GM04504 (cell line): Measurements from ENCODE around the gene B3GALT5.
"Not testable (repeated sequence)": the region's sequence is repeated elsewhere in the genome, so short reads cannot be mapped to it uniquely, and the experiment has no call there.

Experiments used
- DNase-seq: peaks from one replicate; pipeline ENCODE4 v3.0.0-alpha.2; 2012; ENCODE audit warnings: low read depth

B3GALT5 gene

DNA sequence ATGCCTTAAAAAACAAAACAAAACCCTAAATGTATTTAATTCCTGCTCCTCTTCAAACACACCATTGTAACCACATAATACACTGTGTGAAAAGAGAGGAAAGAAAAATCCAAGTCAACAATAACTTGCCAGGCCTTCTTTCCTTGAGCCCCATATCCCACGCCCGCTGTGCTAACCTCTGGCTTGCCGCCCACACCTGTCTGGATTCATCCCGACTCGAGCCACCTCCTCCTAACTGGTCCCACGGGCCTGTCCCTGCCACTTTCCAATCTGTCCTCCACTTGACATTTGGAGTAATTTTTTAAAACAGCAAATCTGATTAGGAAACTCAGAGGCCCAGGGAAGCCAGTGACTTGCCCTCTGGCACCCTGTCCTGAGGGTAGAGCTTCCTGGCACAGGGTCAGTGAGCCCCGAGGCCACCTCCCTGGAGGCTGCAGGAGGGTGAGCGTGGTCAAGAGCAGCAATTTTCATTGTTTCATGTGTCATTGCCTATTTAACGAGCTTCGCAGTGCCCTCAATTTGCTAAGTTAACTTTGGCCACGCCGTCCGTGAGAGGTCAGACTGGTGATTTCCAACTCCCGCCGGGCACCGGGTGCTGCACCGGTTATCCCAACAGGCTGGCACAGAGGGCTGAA, 54.1 kb downstream of the B3GALT5 start:
- no peak for DNase-seq

DNA sequence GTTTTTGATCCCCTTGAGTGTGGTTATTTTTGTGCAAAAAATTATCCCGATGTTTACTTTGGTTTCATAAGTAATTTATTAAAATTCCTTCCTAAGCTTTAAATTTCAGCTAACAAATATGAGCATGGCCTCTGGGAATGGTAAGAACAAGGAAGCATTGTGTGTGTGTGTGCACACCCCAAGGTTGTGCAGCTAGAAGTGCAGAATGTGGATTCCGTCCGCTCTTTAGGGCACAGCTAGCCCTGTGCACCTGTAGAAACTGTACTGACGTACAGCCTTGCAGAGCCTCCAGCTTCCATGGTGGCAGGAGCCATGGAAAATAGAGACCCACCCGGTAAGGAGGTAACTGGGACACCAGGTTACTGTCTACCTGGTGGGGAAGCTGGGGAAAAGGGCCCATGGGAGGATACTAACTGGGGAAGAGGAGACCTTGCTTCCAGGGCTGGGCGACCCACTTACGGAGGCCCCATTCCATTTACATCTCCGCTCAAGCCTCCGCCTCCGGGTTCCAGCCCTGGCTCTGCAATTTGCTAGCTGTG, 54.7 kb downstream of the B3GALT5 start:
- DNase-seq = no peak

DNA sequence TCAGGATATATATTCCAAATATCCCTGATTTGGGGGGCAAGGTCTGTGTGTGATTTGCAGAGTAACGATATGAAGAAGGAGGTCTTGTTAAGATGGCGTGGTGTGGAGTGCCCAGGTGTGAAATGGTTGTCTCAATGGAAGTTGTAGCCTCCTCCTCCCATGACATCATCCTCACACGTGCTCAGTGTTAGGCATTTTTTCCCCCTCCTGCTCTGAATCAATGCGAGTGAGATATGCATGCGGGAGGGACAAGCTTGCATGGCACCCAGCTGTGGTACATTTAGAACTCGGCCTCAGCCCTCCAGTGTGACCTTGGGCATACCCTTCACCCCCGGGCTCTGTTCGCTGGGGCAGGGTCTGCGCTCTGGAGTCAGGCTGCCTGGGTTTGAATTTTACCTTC, 55.6 kb downstream of the B3GALT5 start:
- no peak for DNase-seq

DNA sequence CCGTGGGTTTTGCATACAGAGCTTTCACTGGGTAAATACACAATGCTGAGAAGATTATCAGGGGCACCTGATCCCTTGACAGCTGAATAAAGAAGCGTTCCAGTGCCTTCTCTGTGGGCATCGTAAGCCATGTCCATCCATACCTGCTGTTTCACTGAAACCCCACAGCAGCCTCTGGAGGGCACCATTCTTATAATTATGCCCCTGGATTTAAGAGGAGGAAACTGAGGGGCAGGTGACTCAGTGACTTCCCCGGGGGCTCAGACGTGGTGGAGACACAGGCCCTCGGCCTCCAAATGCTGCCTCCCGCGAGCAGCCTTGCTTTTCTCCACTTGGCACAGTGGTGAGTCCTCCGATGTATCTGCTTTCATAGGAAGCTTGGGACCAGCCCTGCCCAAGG, 56.7 kb downstream of the B3GALT5 start:
- DNase-seq = no peak

DNA sequence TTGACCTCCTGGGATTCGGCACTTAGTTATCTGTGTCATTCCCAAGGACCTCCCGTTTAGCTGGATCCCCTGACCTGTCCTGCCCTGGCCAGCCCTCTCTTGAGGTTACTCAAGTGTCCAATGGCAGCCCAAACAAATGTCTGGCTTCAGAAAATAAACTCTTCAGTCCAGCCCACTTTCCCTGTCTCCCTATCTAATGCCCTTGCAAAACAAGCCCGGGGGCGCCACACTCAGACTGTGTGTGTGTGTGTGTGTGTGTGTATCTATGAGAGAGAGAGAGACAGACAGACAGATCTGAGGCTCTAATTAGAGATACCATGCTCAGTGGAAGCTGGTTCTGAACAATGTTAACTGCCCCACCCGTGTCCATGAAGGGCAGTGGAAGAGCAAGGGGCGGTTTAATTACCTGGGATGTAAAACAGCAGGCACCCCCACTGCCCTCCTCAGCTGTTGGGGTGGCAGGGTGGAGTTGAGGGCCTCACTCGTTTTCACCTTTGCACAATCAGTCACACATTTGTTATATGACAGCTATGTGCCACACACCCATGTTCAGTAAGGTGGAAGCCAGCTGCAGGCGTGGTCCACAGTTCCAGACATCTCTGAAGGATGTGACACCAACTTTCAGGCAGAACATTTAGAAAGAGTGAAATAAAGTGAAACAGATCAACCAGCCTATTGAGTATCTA, 57.4 kb downstream of the B3GALT5 start:
- no peak for DNase-seq

DNA sequence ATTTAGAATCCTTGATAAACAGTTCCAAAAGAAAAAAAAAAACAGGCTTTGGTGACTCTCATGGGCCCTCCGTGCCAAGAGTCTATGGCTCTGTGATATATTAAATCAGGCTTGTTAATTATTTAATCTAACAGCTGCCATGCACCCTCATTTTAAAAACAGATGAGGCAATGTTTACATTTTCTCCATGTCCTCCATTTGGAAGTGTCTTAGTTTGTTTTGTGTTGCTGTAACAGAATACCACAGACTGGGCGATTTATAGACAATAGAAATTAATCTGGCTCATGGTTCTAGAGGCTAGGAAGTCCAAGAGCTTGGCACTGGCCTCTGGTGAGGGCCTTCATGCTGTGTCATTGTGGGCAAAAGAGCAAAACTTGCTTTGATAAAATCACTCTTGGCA, 58.0 kb downstream of the B3GALT5 start:
- DNase-seq = no peak

DNA sequence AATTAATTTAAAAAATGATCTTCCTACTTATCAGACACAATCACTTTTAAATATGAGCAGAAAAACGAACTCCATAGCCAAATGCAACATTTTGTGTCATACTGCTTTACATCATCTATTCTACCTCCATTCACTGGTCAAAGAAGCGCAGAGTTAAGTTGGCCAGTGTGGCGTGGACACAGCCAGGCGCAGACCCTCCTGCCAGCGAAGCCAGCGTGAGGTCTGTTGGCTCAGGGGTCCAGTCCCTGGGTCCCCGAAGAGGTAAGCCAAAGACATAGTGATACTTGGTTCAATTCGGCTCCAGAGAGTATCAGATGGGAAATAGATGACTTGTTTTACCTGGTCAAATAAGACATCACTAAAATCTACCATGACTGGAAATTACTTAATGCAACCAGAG, 59.2 kb downstream of the B3GALT5 start:
- no peak for DNase-seq

DNA sequence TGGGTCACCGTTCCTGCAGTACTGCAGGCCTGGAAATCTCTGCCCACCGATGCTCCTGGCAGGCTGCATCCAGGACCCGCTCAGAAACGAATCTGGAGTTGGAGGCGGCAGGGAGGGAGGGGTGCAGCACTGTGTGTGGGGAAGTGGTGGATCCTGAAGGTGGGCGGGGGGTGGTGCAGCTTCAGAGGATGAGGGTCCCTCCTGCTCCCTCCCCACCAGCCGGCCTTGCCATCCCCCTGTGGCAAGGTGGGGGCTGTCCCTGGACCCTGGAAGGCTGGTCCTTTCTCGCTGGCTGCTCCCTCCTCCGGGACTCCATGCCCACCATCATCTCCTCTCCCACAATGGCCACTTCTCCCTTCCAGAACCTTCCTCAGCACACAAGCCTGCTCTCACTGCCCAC, 60.4 kb downstream of the B3GALT5 start:
- no peak for DNase-seq

DNA sequence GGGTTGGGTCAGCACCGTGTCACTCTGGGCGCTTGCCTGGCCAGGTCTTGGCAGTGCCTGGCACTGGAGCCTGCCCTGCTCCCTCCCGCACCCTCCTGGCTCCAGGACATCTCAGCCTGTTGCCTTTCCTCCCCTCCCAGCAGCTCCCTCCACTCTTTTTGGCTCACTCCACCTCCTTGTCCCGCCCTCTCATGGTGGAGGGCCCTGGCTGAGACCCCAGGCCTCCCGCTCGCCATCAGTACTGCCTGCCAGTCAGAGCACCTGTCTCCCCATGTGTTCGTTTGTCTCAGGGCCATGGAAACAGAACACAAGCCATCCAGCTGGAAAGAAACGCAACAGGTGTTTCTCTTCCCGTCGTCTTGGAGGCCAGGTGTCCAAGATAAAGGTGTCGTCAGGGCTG, 61.0 kb downstream of the B3GALT5 start:
- no peak for DNase-seq

DNA sequence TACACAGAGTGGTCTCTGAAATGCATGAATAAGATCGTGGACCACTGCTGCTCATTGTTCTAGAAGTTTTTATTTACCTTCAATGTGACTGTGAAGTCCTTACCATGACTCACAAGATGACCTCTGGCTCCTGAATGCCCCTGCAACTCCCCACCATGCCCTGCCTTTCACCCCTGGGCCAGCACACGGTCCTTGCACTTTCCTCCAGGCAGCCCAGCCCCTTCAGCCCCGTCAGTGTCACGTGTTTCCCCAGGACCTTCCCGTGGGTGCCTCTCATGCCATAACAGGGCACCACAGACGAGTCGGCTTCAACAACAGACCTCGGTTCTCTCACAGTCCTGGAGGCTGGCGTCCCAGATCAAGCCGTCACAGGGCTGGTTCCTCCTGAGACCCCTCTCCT, 62.1 kb downstream of the B3GALT5 start:
- no peak for DNase-seq

DNA sequence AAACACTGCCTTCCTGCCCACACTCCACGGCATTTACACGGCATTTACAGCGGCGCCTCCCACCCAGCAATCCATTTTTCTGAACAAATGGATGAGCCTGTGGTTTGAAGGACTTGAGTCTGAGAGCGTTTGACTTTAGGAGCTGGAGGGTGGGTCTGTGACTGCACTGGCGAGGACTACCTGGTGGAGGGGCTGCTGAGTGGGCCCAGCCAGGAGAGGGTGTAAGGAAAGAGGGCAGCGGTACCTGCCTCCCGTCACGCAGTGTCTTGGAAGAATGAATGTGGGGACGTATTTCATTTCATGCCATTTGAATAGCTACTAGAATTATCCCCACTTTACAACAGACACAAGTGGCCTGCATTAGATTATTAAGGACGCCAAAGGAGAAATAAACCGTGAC, 62.9 kb downstream of the B3GALT5 start:
- DNase-seq = no peak

DNA sequence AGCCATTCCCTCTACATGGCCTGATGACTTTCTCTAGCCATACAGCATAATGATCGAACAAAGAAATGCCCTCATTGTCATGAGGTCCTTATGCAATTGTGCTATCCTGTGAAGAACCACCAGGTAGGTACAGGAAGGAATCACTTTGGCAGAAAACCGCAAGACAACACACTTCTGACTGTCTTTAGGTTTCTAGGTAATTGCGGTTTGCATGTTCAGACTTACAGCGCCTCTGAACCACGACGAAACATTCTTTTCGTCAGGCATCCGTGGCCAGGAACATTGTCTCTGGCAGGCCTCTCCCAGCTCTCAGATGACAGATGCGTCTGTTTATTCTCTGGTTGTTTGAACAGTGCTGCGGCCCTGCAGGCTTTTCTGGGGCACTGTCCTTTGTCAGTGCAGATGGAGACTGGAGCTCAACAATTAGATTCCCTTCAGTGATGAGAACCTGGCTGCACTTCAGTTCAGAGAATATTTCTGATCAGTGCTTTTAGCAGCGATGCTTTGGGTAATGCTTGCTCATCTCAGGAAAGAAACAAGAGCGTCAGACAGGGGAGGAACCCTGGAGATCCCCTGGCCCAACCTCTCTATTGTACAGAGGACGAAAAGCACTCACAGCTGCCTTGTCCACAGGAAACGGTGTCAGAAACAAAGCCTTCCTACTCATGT, 63.4 kb downstream of the B3GALT5 start:
- no peak for DNase-seq

DNA sequence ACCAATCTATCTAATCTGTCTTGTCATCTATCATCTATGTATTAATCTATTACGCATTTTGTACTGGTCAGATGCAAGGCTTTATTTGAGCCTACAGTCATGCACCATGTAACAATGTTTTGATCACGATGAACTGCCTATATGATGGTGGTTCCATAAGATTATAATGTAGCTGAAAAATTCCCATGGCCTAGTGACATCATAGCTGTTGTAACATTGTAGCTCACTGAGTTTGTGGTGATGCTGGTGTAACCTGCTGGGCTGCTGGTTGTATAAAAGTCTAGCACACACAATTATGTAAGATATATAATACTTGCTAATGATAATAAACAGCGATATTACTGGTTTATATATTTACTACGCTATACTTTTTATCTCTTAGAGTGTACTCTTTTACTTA, 67.5 kb downstream of the B3GALT5 start:
- no peak for DNase-seq

DNA sequence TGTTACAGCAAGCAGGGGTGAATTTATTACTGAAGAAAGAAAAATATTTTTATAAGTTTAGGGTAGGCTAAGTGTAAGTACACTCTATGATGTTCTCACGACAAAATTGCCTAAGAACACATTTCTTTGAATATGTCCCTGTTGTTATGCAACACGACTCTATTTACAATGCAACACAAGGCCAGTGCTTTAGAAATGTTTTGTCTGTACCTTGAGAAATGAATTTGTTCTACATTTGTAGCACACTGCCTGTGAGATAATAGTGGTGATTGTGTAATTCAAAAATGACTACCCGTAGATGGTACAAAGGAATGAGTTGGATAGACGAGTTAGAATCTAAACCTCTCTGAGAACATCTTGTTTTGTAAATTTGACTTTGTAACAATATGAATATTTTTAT, 68.5 kb downstream of the B3GALT5 start:
- no peak for DNase-seq

DNA sequence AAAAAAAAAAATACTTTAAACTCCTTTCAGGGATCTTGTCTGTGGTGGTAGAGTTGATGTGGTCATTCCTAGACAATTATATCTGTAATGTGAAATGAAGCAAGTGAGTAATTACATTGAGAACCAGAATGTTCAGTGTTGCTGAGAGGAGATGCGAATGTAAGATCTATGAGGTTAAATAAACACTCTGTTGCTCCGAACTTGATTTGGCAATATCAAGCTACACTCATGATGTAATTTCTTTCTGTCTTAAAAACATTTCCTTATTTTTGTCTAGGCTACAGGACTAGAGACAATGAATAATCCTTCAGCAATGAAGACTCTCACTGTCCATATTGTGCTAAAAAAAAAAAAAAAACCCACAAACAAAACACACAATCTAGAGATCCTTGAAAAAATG, 69.1 kb downstream of the B3GALT5 start:
- DNase-seq = peak; percentile 35

DNA sequence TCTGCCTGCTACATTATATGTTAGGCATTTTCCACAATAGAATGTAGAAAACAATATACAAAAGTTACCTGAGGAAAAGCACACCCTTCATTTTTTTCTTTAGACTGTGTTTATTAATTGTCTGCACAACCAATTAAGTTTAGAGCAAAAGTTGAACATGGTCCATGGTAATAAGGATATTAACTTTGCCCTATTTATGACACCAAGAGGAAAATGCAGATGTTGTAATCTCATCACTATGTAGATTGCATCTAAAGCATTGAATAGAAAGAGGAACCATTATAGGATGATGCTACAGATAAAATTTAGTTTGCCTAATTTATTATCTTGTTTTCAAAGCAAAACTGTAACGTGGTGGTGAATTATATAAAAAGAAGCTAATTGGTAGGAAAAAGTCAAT, 72.5 kb downstream of the B3GALT5 start:
- no peak for DNase-seq

DNA sequence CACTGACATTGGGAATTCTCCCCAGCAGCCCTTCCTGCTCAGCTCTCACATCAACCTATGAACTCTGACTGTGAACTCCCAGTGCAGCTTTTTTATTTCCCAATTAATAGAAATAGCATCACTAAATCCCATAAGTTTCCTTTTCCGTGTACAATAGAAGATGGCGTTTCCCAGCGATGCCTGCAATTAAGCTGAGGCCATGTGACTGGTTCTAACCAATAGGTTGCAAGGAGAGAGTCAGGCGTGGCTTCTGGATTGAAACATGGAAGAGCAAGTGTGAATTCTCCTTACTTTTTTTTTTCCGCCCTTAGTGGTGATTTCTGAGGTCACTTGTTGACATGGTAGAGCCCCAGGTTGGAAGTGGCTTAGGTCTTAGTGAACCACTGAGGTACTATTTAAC, 73.3 kb downstream of the B3GALT5 start:
- no peak for DNase-seq

DNA sequence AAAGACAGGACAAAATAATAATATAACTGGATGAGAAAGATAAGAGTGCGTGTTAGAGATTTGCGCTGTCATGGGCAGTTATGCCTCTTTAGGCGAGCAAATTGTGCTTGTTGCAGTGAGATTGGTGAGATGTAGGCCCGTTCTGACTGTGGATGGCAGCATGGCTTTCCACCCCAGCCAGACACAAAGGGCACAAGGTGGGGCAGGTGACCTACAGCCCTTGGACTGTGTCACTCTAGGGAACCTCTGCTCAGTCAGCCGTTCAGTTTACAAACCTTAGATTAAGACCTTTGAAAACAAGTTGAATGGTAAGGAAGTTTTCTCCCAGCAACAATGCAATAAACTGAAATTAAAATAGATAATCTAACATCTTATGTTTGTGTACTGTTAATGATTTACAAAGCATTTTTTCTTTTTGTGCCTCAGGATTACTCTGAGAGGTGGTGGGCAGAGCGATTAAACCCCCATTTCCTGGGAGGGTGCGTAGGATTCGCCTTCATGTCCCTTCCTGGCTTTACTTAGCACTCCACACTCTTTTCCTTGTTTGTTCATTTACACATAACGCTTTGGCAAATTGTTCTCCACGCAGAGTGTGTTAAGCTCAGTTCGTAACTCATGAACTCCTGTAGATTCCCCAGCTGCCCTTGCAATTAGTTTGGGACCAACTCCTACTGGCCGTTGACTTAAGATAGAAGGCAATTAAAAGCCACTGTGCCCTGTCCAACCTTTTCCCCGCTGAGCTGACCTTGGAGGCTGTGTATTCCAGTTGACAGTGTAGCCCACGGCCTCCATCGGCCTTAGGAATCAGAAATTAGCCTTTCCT, 74.1 kb downstream of the B3GALT5 start:
- no peak for DNase-seq

DNA sequence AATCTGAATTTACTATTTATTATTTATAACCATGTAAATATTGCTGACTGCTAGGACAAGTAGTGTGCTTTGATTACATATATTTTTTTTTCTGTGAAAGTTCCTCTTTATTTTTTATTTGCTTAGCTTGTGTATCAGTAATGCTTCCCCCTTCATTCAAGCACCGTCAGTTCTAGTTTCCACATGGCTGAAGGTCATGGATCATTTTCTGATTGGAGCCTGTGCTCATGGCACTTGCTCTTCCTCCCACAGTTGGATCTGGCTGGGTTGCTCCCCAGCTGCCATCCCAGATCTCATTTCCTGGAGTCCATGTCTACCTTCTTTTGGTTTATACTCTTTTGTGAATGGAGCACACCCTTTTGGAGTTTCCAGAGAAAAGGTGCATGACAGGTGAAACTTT, 75.3 kb downstream of the B3GALT5 start:
- no peak for DNase-seq

DNA sequence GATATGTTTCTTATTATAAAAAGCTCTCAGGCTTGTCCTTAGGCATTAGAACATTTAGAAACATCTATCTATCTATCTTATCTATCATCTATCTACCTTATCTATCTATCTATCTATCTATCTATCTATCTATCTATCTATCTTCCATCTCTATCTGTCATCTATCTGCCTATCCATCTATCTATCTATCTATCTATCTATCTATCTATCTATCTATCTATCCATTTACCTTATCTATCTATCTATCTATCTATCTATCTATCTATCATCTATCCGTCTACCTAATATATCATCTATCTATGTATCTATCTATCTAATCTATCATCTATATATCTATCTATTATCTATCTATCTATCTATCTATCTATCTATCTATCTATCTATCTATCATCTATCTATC, 77.1 kb downstream of the B3GALT5 start:
- DNase-seq = not testable (repeated sequence)

DNA sequence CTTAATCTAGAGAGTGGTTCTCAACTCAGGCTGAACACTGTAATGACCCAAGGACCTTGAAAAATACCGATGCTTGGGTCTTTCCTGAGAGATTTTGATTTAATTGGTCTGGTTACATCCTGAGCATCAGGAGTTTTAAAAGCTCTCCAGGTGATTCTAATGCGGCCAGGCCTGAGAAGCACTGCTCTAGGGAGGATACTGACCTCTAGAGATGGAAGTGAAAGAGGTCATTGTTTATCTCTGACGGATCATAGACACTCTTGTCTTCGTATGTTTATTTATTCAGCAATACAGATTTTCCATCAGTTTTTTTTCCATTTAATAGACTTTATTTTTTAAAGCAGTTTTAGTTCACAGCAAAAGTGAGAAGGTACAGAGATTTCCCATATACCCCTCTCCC, 77.7 kb downstream of the B3GALT5 start:
- DNase-seq = no peak

DNA sequence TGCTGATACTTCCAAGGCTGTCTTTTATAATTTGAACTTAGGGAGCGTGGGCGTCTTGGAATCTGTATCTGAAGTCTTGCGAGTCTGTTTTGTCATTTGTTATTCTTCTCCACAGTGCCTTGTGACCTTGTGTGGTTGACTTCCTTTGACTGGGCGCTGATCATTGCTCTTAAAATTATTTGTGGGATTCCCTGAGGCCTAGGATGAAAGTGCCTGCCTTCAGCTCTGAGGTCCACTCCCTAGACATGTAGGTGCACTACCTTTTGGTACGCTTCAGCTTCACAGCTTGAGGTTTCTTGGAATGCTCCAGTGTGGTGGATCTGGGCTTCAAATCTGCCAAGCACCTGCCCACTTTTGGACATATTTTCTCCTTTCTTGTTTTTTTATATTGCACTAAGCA, 82.0 kb downstream of the B3GALT5 start:
- no peak for DNase-seq

DNA sequence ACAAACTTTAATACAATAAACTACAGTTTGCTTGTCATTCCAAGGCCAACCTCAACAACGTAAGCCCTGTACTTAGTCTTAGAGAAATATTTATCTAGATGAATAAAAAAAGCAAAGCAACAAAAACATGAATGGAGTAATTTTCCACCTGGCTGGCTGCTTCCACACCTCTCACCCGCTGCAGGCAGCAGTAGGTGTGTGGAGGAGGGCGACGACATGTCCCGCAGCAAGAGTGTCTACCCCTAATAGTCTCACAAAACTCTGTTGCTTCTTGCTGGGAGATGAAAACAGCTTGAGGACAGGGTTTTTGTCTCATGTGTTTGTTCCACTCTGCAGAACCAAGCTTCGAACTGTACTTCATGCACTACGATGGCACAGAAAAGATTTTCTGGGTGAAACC, 83.5 kb downstream of the B3GALT5 start:
- DNase-seq = no peak
